Measurements from ENCODE around the gene PDCD10. TPM values are rescaled to one million over a fixed set of nuclear protein-coding genes. Genes with fewer than 3 reads are reported as not detected.

Gene PDCD10
- total RNA-seq, 4 donors from 2014 or later, result 53.9 to 99.9 (median 78.8) TPM

- H3K27ac ChIP-seq, result no peak overlapping the region
- no peaks in the 10 kb centered on the region for H3K36me3 ChIP-seq
- TF ChIP-seq CTCF (IDR thresholded peaks at IDR 0.05), result no peak
- TF ChIP-seq POLR2A (IDR thresholded peaks at IDR 0.05), result no peak
These were observed 38.9 kb upstream of the PDCD10 start for GRCh38 chr3:167773584-167773983.

GRCh38 chr3:167772992-167773391 lies 38.3 kb upstream of the PDCD10 start:
- Histone ChIP-seq H3K4me3 (no peak overlapping the region), H3K36me3 (no peaks in the 10 kb centered on the region), H3K27ac (no peak overlapping the region), H3K9me3 (no peaks in the 10 kb centered on the region), H3K27me3 (no peaks in the 10 kb centered on the region), H3K4me1 (peaks cover 0 to 3% (median 0%) of the 10 kb centered on the region in 4 donors)
- DNase-seq, result no peak
- TF ChIP-seq POLR2A (IDR thresholded peaks at IDR 0.05), result no peak
- TF ChIP-seq CTCF (IDR thresholded peaks at IDR 0.05), result no peak

More at GRCh38 chr3:167773584-167773983, 38.9 kb upstream of the PDCD10 start:
- Histone ChIP-seq H3K27me3 (no peaks in the 10 kb centered on the region), H3K9me3 (no peaks in the 10 kb centered on the region), H3K4me3 (no peak overlapping the region), H3K4me1 (peaks cover 0 to 3% (median 0%) of the 10 kb centered on the region in 4 donors)
- DNase-seq, result no peak

- Histone ChIP-seq H3K4me3 (no peak overlapping the region), H3K27me3 (no peaks in the 10 kb centered on the region), H3K9me3 (no peaks in the 10 kb centered on the region), H3K27ac (no peak overlapping the region), H3K4me1 (no peaks in the 10 kb centered on the region), H3K36me3 (no peaks in the 10 kb centered on the region)
- no peak for DNase-seq
- TF ChIP-seq CTCF (IDR thresholded peaks at IDR 0.05) (no peak), POLR2A (IDR thresholded peaks at IDR 0.05) (no peak)
These were observed 27.6 kb upstream of the PDCD10 start for GRCh38 chr3:167762296-167762695.

GRCh38 chr3:167761302-167761701 lies 26.6 kb upstream of the PDCD10 start:
- no peaks in the 10 kb centered on the region for H3K4me1 ChIP-seq
- no peaks in the 10 kb centered on the region for H3K36me3 ChIP-seq
- H3K4me3 ChIP-seq, result no peak overlapping the region
- no peaks in the 10 kb centered on the region for H3K27me3 ChIP-seq
- TF ChIP-seq CTCF (IDR thresholded peaks at IDR 0.05) (no peak), POLR2A (IDR thresholded peaks at IDR 0.05) (no peak)
- no peaks in the 10 kb centered on the region for H3K9me3 ChIP-seq
- no peak for DNase-seq
- no peak overlapping the region for H3K27ac ChIP-seq

GRCh38 chr3:167754049-167754448 lies 19.4 kb upstream of the PDCD10 start:
- H3K27ac ChIP-seq, result no peak overlapping the region
- H3K27me3 ChIP-seq, result no peaks in the 10 kb centered on the region
- no peak overlapping the region for H3K4me3 ChIP-seq
- no peaks in the 10 kb centered on the region for H3K36me3 ChIP-seq
- TF ChIP-seq CTCF (IDR thresholded peaks at IDR 0.05) (no peak), POLR2A (IDR thresholded peaks at IDR 0.05) (no peak)
- DNase-seq, result no peak
- no peaks in the 10 kb centered on the region for H3K9me3 ChIP-seq
- no peaks in the 10 kb centered on the region for H3K4me1 ChIP-seq

All from Peyer's patch (tissue), 4 donors.